GM12878 (cell line): Measurements from ENCODE around the gene MEGF6. TPM values are rescaled to one million over a fixed set of nuclear protein-coding genes. Genes with fewer than 3 reads are reported as not detected.

ENCODE experiments used
- ATAC-seq: fragments of 200-7000 bp; cut with Tn5 transposase; 3 replicates; pipeline ENCODE4 v1.9.1; 2020; ENCODE audit warnings: mild to moderate bottlenecking, moderate library complexity
- BruUV-seq: library from RNA; stranded (reverse); fragments of 400-500 nt; replicated peaks from 2 replicates; lab custom pipeline; 2021; lab: Mats Ljungman, UMichigan
- CTCF ChIA-PET: fragments of 300-600 bp; sonication (Branson Sonifier 250); formaldehyde crosslinking; extraction: SDS; loops from one replicate; lab custom pipeline; 2021; ENCODE audit warnings: inconsistent platforms; lab: Yijun Ruan, JAX
- POLR2A ChIA-PET: fragments of 350-600 bp; formaldehyde crosslinking; extraction: SDS; loops from one replicate; lab custom pipeline; 2021; ENCODE audit warnings: inconsistent platforms; lab: Charles Lee
- RAD21 ChIA-PET: fragments of 300-600 bp; sonication (Branson Sonifier 250); formaldehyde crosslinking; loops from one replicate; lab custom pipeline; 2023; ENCODE audit warnings: antibody characterized with exemption; ENCODE audit not compliant: unreplicated experiment; lab: Charles Lee
- SMC1A ChIA-PET: fragments of 300-600 bp; sonication (Branson Sonifier 250); formaldehyde crosslinking; loops from one replicate; lab custom pipeline; 2023; ENCODE audit not compliant: unreplicated experiment, uncharacterized antibody; lab: Charles Lee
- DNase-seq: peaks from one replicate; pipeline ENCODE4 v3.0.0-alpha.2; 2011; ENCODE audit warnings: low read depth, low spot score
- FAIRE-seq: peaks from 3 replicates; lab custom pipeline; 2011; peaks lifted over from hg19 to GRCh38; lab: Jason Lieb, UNC
- H2AFZ ChIP-seq: 2 replicates; pipeline ENCODE4 v1.6.0; 2011; ENCODE audit warnings: low read depth, low read length, control low read depth; ENCODE audit not compliant: control insufficient read depth
- H3K27ac ChIP-seq: 2 replicates; pipeline ENCODE4 v1.5.1; 2011; ENCODE audit warnings: control low read depth; ENCODE audit not compliant: control insufficient read depth, insufficient read depth
- H3K27me3 ChIP-seq, 2 experiments: replicated peaks in 1 of 2; 2 replicates each; pipeline versions ENCODE4 v1.6.0 to v1.6.1; 2011; ENCODE audit warnings: low read length in 1 of 2; ENCODE audit not compliant: control insufficient read depth in 2 of 2, insufficient read depth in 2 of 2
- H3K36me3 ChIP-seq, 2 experiments: 2 replicates each; pipeline ENCODE4 v1.5.1; 2011; ENCODE audit warnings: low read length in 1 of 2; ENCODE audit not compliant: control insufficient read depth in 2 of 2, insufficient read depth in 2 of 2
- H3K4me1 ChIP-seq: 2 replicates; pipeline ENCODE4 v1.6.1; 2011; ENCODE audit warnings: mild to moderate bottlenecking, low read length, moderate library complexity, mixed read lengths; ENCODE audit not compliant: control insufficient read depth, insufficient read depth
- H3K4me2 ChIP-seq: 2 replicates; pipeline ENCODE4 v1.6.0; 2011; ENCODE audit warnings: control low read depth; ENCODE audit not compliant: control insufficient read depth, insufficient read depth
- H3K4me3 ChIP-seq: fragments of 200-600 bp; sonication (generic); 2 replicates; pipeline ENCODE4 v1.5.1; 2016
- H3K79me2 ChIP-seq: 2 replicates; pipeline ENCODE4 v1.6.0; 2011; ENCODE audit warnings: low read length; ENCODE audit not compliant: control insufficient read depth, insufficient read depth
- H3K9ac ChIP-seq: 2 replicates; pipeline ENCODE4 v1.8.0; 2011; ENCODE audit warnings: low read length, control low read depth, mixed read lengths; ENCODE audit not compliant: control insufficient read depth, insufficient read depth
- H3K9me3 ChIP-seq: replicated peaks from 3 replicates; pipeline ENCODE4 v1.5.1; 2011; ENCODE audit warnings: mild to moderate bottlenecking, low read length; ENCODE audit not compliant: control insufficient read depth, insufficient read depth
- H4K20me1 ChIP-seq: 2 replicates; pipeline ENCODE4 v1.6.0; 2011; ENCODE audit not compliant: control insufficient read depth, insufficient read depth
- ATF7 ChIP-seq: fragments of 450-650 bp; IDR thresholded peaks from 2 replicates; pipeline ENCODE4 v1.6.1; 2016; ENCODE audit warnings: low read depth, mild to moderate bottlenecking
- BMI1 ChIP-seq: fragments of 450-650 bp; IDR thresholded peaks from 2 replicates; pipeline ENCODE4 v1.6.1; 2016; ENCODE audit warnings: mild to moderate bottlenecking, moderate library complexity, borderline replicate concordance
- CBX5 ChIP-seq: sonication (generic); IDR thresholded peaks from 2 replicates; pipeline ENCODE4 v1.6.1; 2016; ENCODE audit warnings: low read depth, moderate library complexity, mild to moderate bottlenecking, inconsistent platforms
- CHD2 ChIP-seq: IDR thresholded peaks from 2 replicates; pipeline ENCODE4 v1.6.1; 2011; ENCODE audit warnings: low read depth, low read length, improper control_type of control experiment, borderline replicate concordance
- CREM ChIP-seq: IDR thresholded peaks from 2 replicates; pipeline ENCODE4 v1.6.1; 2014; ENCODE audit warnings: antibody characterized with exemption, low read depth
- CUX1 ChIP-seq: IDR thresholded peaks from 2 replicates; pipeline ENCODE4 v1.6.1; 2012; ENCODE audit warnings: improper control_type of control experiment, low read depth, low read length; ENCODE audit not compliant: insufficient replicate concordance
- HSF1 ChIP-seq: fragments of 150-350 bp; IDR thresholded peaks from 2 replicates; pipeline ENCODE4 v1.6.1; 2014; ENCODE audit warnings: mild to moderate bottlenecking, low read depth, low read length
- MEF2A ChIP-seq: IDR thresholded peaks from 2 replicates; pipeline ENCODE4 v1.6.1; 2011; ENCODE audit warnings: low read depth, mild to moderate bottlenecking, low read length, moderate library complexity; ENCODE audit not compliant: insufficient read depth
- MXI1 ChIP-seq: fragments of 150-350 bp; IDR thresholded peaks from 2 replicates; pipeline ENCODE4 v1.6.1; 2011; ENCODE audit warnings: low read depth, mild to moderate bottlenecking, inconsistent platforms, low read length, improper control_type of control experiment
- NFXL1 ChIP-seq: fragments of 450-650 bp; IDR thresholded peaks from 2 replicates; pipeline ENCODE4 v1.6.1; 2017; ENCODE audit warnings: antibody characterized with exemption, mild to moderate bottlenecking, borderline replicate concordance
- PBX3 ChIP-seq: IDR thresholded peaks from 2 replicates; pipeline ENCODE4 v1.6.1; 2011; ENCODE audit warnings: mild to moderate bottlenecking, low read depth, low read length, moderate library complexity; ENCODE audit not compliant: insufficient replicate concordance
- SIN3A ChIP-seq: IDR thresholded peaks from 2 replicates; pipeline ENCODE4 v1.6.1; 2012; ENCODE audit warnings: low read depth, low read length, improper control_type of control experiment
- SKIL ChIP-seq: fragments of 450-650 bp; IDR thresholded peaks from 2 replicates; pipeline ENCODE4 v1.6.1; 2017; ENCODE audit warnings: mild to moderate bottlenecking, low read depth, inconsistent platforms; ENCODE audit not compliant: poor library complexity, severe bottlenecking
- WGBS: methylation state at CpG from one replicate; pipeline ENCODE4 v1.1.6; 2016; ENCODE audit warnings: low lambda C conversion rate; ENCODE audit not compliant: insufficient replicate concordance, insufficient coverage; ENCODE audit errors: missing lambda C conversion rate; 5-methylcytosine and 5-hydroxymethylcytosine counted together
- in situ Hi-C: fragments of 300-500 bp; cut with MboI; formaldehyde crosslinking; loops from 9 replicates; pipeline ENCODE4 v1.14.3; 2018; ENCODE audit warnings: mixed read lengths
- intact Hi-C: fragments of 100-400 bp; cut with micrococcal nuclease; formaldehyde crosslinking; loops from one replicate; pipeline ENCODE4 v1.14.2; 2022; ENCODE audit not compliant: unreplicated experiment
- polyA plus RNA-seq, 11 experiments: library from polyadenylated mRNA; depleted of rRNA in 4 of 11; unstranded in 6 of 11; stranded (reverse) in 5 of 11; fragments of >200 nt; fragmentation: Nextera tagmentation in 4 of 11; fragmentation: Illumina TruSeq in 1 of 11; extraction: Ambion mirVana in 4 of 11; extraction: Trizol in 1 of 11; gene quantifications; 1 replicate in 1 of 11; 2 replicates in 10 of 11; pipeline versions ENCODE4 v1.2.1 to v1.2.3, GENCODE V29; 2011 to 2016; ENCODE audit warnings: inconsistent platforms in 2 of 11, missing spikeins in 2 of 11, low read depth in 1 of 11
- total RNA-seq, 4 experiments: library from RNA; depleted of rRNA in 3 of 4; stranded (reverse); fragments of >200 nt in 3 of 4; fragmentation: Illumina TruSeq in 1 of 4; extraction: Trizol in 1 of 4; gene quantifications; 2 replicates each; pipeline versions ENCODE4 v1.2.1 to v1.2.3, GENCODE V29; 2013 to 2021

The MEGF6 gene
- total and polyA plus RNA-seq, 10 of the 15 experiments (the other 5 are each of a cell fraction or from before 2014, with no cell fraction given), result 0.03 to 0.41 TPM; not detected in 8

- Histone ChIP-seq H3K4me3 (no peak overlapping the region), H3K36me3 (no peaks in the 10 kb centered on the region), H3K9me3 (no peaks in the 10 kb centered on the region; the same call in 2 of the 3 replicates), H3K79me2 (no peaks in the 10 kb centered on the region), H2AFZ (no peak overlapping the region), H3K4me2 (no peak overlapping the region), H3K27me3 (no peaks in the 10 kb centered on the region), H3K4me1 (no peaks in the 10 kb centered on the region), H4K20me1 (no peaks in the 10 kb centered on the region), H3K9ac (no peak overlapping the region), H3K27ac (no peak overlapping the region)
- intact Hi-C loops, result no loop called here
- BruUV-seq, result no TSS peak
- FAIRE-seq, result no peak
- WGBS, result 16% methylated on average over 8 of the region's 8 CpGs
- ChIA-PET CTCF (interaction anchor here (1.1 kb wide), 1 partner anchor 155 kb away, joined by 4 read pairs; no protein-coding TSS in a partner anchor), RAD21 (interaction anchor here (0.6 kb wide), 1 partner anchor 277 kb away, joined by 3 read pairs; no protein-coding TSS in a partner anchor), POLR2A (interaction anchor here (1.4 kb wide), 1 partner anchor 45 kb away, joined by 4 read pairs; no protein-coding TSS in a partner anchor), SMC1A (no interaction called here)
- in situ Hi-C loops, result no loop called here
- DNase-seq, result no peak
- no peak for ATAC-seq
- TF ChIP-seq CHD2 (no peak), CUX1 (no peak), NFXL1 (no peak), MXI1 (no peak), PBX3 (no peak), BMI1 (no peak), CBX5 (no peak), CREM (no peak), SKIL (no peak), MEF2A (no peak), ATF7 (no peak), SIN3A (no peak), HSF1 (no peak)
These were observed 41.9 kb downstream of the MEGF6 start for GRCh38 chr1:3569436-3569835.
